COR-L47 (cell line): ENCODE measurements around the gene C3AR1.
A peak's percentile ranks its signal among the peaks of the same experiment; 100 is the strongest.
"Not testable (repeated sequence)": the region's sequence is repeated elsewhere in the genome, so short reads cannot be mapped to it uniquely, and the experiment has no call there.

Experiments
- DNase-seq: peaks from one replicate; lab custom pipeline; 2025; lab: John Stamatoyannopoulos, UW

The C3AR1 gene

GRCh38 chr12:8065991-8066594, at the start of gene C3AR1:
C3AR1 (minus strand) TSS chr12:8066359; CDS start chr12:8060185, 6,174 bp downstream.
- no peak for DNase-seq

- DNase-seq, result not testable (repeated sequence)
Observed at GRCh38 chr12:8113117-8113516, 47.0 kb upstream of the C3AR1 start.

GRCh38 chr12:8108808-8109398, 42.7 kb upstream of the C3AR1 start:
- DNase-seq, result peak; percentile 9

GRCh38 chr12:8099235-8099634, 33.1 kb upstream of the C3AR1 start:
- DNase-seq, result no peak

- no peak for DNase-seq
Observed at GRCh38 chr12:8096281-8096915, 30.2 kb upstream of the C3AR1 start.

- no peak for DNase-seq
Observed at GRCh38 chr12:8093291-8093690, 27.1 kb upstream of the C3AR1 start.

- no peak for DNase-seq
Observed at GRCh38 chr12:8089716-8090115, 23.6 kb upstream of the C3AR1 start.

GRCh38 chr12:8089277-8089676, 23.1 kb upstream of the C3AR1 start:
- DNase-seq, result not testable (repeated sequence)

GRCh38 chr12:8088574-8088973, 22.4 kb upstream of the C3AR1 start:
- no peak for DNase-seq

GRCh38 chr12:8087666-8088065, 21.5 kb upstream of the C3AR1 start:
- no peak for DNase-seq

- DNase-seq, result not testable (repeated sequence)
Observed at GRCh38 chr12:8084351-8084750, 18.2 kb upstream of the C3AR1 start.

- DNase-seq, result no peak
Observed at GRCh38 chr12:8082808-8083100, 16.6 kb upstream of the C3AR1 start.

GRCh38 chr12:8081251-8081920, 15.2 kb upstream of the C3AR1 start:
- no peak for DNase-seq

GRCh38 chr12:8080120-8080519, 14.0 kb upstream of the C3AR1 start:
- DNase-seq, result no peak

GRCh38 chr12:8078916-8079315, 12.8 kb upstream of the C3AR1 start:
- DNase-seq, result no peak

GRCh38 chr12:8078398-8078797, 12.2 kb upstream of the C3AR1 start:
- DNase-seq, result no peak

- DNase-seq, result no peak
Observed at GRCh38 chr12:8077207-8077606, 11.0 kb upstream of the C3AR1 start.

- no peak for DNase-seq
Observed at GRCh38 chr12:8076366-8076765, 10.2 kb upstream of the C3AR1 start.

GRCh38 chr12:8075935-8076334, 9.8 kb upstream of the C3AR1 start:
- no peak for DNase-seq

- DNase-seq, result not testable (repeated sequence)
Observed at GRCh38 chr12:8071820-8072219, 5.7 kb upstream of the C3AR1 start.

GRCh38 chr12:8069582-8069981, 3.4 kb upstream of the C3AR1 start:
- DNase-seq, result no peak

GRCh38 chr12:8064131-8064530, 2.0 kb downstream of the C3AR1 start:
- no peak for DNase-seq

GRCh38 chr12:8058506-8058905, 7.7 kb downstream of the C3AR1 start:
- no peak for DNase-seq
